ENCODE data around the gene LARP1.
A peak's percentile ranks its signal among the peaks of the same experiment; 100 is the strongest.

Gene LARP1

GRCh38 chr5:154811239-154811638, 56.1 kb downstream of the LARP1 start:
- H3K27me3 ChIP-seq (ENCODE audit: control insufficient read depth, insufficient read depth, low read length) = no peaks in the 10 kb centered on the region
- no peak overlapping the region for H3K4me3 ChIP-seq (ENCODE audit: low read depth, low read length)
- peaks cover 2% of the 10 kb centered on the region for H3K4me1 ChIP-seq
- no peaks in the 10 kb centered on the region for H3K9me3 ChIP-seq (ENCODE audit: control insufficient read depth, low read length)
- no peak overlapping the region for H2AFZ ChIP-seq
- H3K9ac ChIP-seq = no peak overlapping the region
- no peak for TF ChIP-seq CTCF (IDR thresholded peaks at IDR 0.05)
- peaks cover 3% of the 10 kb centered on the region for H3K36me3 ChIP-seq (ENCODE audit: control insufficient read depth, insufficient read depth, low read length)
- H3K79me2 ChIP-seq = peaks cover 3% of the 10 kb centered on the region
- peak overlapping the region; percentile 9 for H3K27ac ChIP-seq
- no peak overlapping the region for H3K4me2 ChIP-seq (ENCODE audit: low read length)

- no peak overlapping the region for H3K4me3 ChIP-seq (ENCODE audit: low read depth, low read length)
- no peak overlapping the region for H2AFZ ChIP-seq
- H3K9me3 ChIP-seq (ENCODE audit: control insufficient read depth, low read length) = no peaks in the 10 kb centered on the region
- no peak overlapping the region for H3K9ac ChIP-seq
- peak; percentile 100 for TF ChIP-seq CTCF (IDR thresholded peaks at IDR 0.05)
- H3K36me3 ChIP-seq (ENCODE audit: control insufficient read depth, insufficient read depth, low read length) = peaks cover 3% of the 10 kb centered on the region
- H3K4me2 ChIP-seq (ENCODE audit: low read length) = no peak overlapping the region
- peak overlapping the region; percentile 9 for H3K27ac ChIP-seq
- peaks cover 5% of the 10 kb centered on the region for H3K4me1 ChIP-seq
- H3K27me3 ChIP-seq (ENCODE audit: control insufficient read depth, insufficient read depth, low read length) = no peaks in the 10 kb centered on the region
- peaks cover 3% of the 10 kb centered on the region for H3K79me2 ChIP-seq
These were observed 56.7 kb downstream of the LARP1 start for GRCh38 chr5:154811653-154812465.

- H3K9ac ChIP-seq = no peak overlapping the region
- no peak overlapping the region for H2AFZ ChIP-seq
- TF ChIP-seq CTCF (IDR thresholded peaks at IDR 0.05) = no peak
- H3K4me1 ChIP-seq = peaks cover 7% of the 10 kb centered on the region
- no peak overlapping the region for H3K27ac ChIP-seq
- H3K9me3 ChIP-seq (ENCODE audit: control insufficient read depth, low read length) = no peaks in the 10 kb centered on the region
- H3K36me3 ChIP-seq (ENCODE audit: control insufficient read depth, insufficient read depth, low read length) = peaks cover 3% of the 10 kb centered on the region
- H3K4me3 ChIP-seq (ENCODE audit: low read depth, low read length) = no peak overlapping the region
- H3K79me2 ChIP-seq = peaks cover 3% of the 10 kb centered on the region
- no peaks in the 10 kb centered on the region for H3K27me3 ChIP-seq (ENCODE audit: control insufficient read depth, insufficient read depth, low read length)
- no peak overlapping the region for H3K4me2 ChIP-seq (ENCODE audit: low read length)
These were observed 58.0 kb downstream of the LARP1 start for GRCh38 chr5:154813158-154813557.

GRCh38 chr5:154813736-154814135, 58.6 kb downstream of the LARP1 start:
- H3K9ac ChIP-seq = no peak overlapping the region
- no peak overlapping the region for H2AFZ ChIP-seq
- peaks cover 3% of the 10 kb centered on the region for H3K79me2 ChIP-seq
- TF ChIP-seq CTCF (IDR thresholded peaks at IDR 0.05) = no peak
- H3K27ac ChIP-seq = no peak overlapping the region
- peaks cover 7% of the 10 kb centered on the region for H3K4me1 ChIP-seq
- H3K4me2 ChIP-seq (ENCODE audit: low read length) = no peak overlapping the region
- H3K36me3 ChIP-seq (ENCODE audit: control insufficient read depth, insufficient read depth, low read length) = peaks cover 3% of the 10 kb centered on the region
- no peaks in the 10 kb centered on the region for H3K9me3 ChIP-seq (ENCODE audit: control insufficient read depth, low read length)
- H3K4me3 ChIP-seq (ENCODE audit: low read depth, low read length) = no peak overlapping the region
- no peaks in the 10 kb centered on the region for H3K27me3 ChIP-seq (ENCODE audit: control insufficient read depth, insufficient read depth, low read length)

- Histone ChIP-seq H3K9me3 (ENCODE audit: control insufficient read depth, low read length) (no peaks in the 10 kb centered on the region), H3K4me3 (ENCODE audit: low read depth, low read length) (no peak overlapping the region), H3K36me3 (ENCODE audit: control insufficient read depth, insufficient read depth, low read length) (peaks cover 3% of the 10 kb centered on the region), H3K4me1 (peaks cover 7% of the 10 kb centered on the region), H3K27ac (no peak overlapping the region), H3K9ac (no peak overlapping the region), H3K4me2 (ENCODE audit: low read length) (no peak overlapping the region), H3K79me2 (peaks cover 3% of the 10 kb centered on the region), H3K27me3 (ENCODE audit: control insufficient read depth, insufficient read depth, low read length) (no peaks in the 10 kb centered on the region), H2AFZ (no peak overlapping the region)
- no peak for TF ChIP-seq CTCF (IDR thresholded peaks at IDR 0.05)
These were observed 59.8 kb downstream of the LARP1 start for GRCh38 chr5:154815025-154815424.

All from parathyroid adenoma (tissue), 2 donors.